HepG2 (cell line): ENCODE results near the gene SPAG9. TPM values are rescaled to one million over a fixed set of nuclear protein-coding genes. Genes with fewer than 3 reads are reported as not detected.
A peak's percentile ranks its signal among the peaks of the same experiment; 100 is the strongest.

Source experiments
- ADNP ChIP-seq: sonication (generic); formaldehyde crosslinking; IDR thresholded peaks from 2 replicates; pipeline ENCODE4 v1.4.0; 2020; ENCODE audit warnings: missing genetic modification reagents
- AKAP8 ChIP-seq: sonication (generic); formaldehyde crosslinking; IDR thresholded peaks from 2 replicates; pipeline ENCODE4 v1.5.1; 2020; ENCODE audit warnings: mild to moderate bottlenecking, missing genetic modification reagents
- ARID2 ChIP-seq: sonication (generic); formaldehyde crosslinking; IDR thresholded peaks from 2 replicates; pipeline ENCODE4 v1.8.1; 2022; ENCODE audit warnings: mild to moderate bottlenecking, missing genetic modification reagents, borderline replicate concordance
- BRD4 ChIP-seq: sonication (generic); formaldehyde crosslinking; IDR thresholded peaks from 2 replicates; pipeline ENCODE4 v1.4.0; 2020; ENCODE audit warnings: missing genetic modification reagents
- DBP ChIP-seq: sonication (generic); formaldehyde crosslinking; IDR thresholded peaks from 2 replicates; pipeline ENCODE4 v1.4.0; 2020; ENCODE audit warnings: missing genetic modification reagents; ENCODE audit errors: not compliant biosample characterization
- HIVEP1 ChIP-seq: sonication (generic); formaldehyde crosslinking; IDR thresholded peaks from 2 replicates; pipeline ENCODE4 v1.4.0; 2020; ENCODE audit warnings: mild to moderate bottlenecking, missing genetic modification reagents
- HOXA9 ChIP-seq: sonication (generic); formaldehyde crosslinking; IDR thresholded peaks from 2 replicates; pipeline ENCODE4 v1.8.1; 2022; ENCODE audit warnings: missing genetic modification reagents, mild to moderate bottlenecking, moderate library complexity, borderline replicate concordance
- IRF2 ChIP-seq: IDR thresholded peaks from 2 replicates; pipeline ENCODE4 v1.6.1; 2018; ENCODE audit warnings: missing genetic modification reagents, missing compliant biosample characterization
- MBD4 ChIP-seq: IDR thresholded peaks from 2 replicates; pipeline ENCODE4 v1.6.1; 2012; ENCODE audit warnings: low read length, inconsistent platforms, borderline replicate concordance
- MED13 ChIP-seq: sonication (generic); formaldehyde crosslinking; IDR thresholded peaks from 2 replicates; pipeline ENCODE4 v1.5.0; 2020; ENCODE audit warnings: missing genetic modification reagents
- NR3C1 ChIP-seq: sonication (generic); formaldehyde crosslinking; IDR thresholded peaks from 2 replicates; pipeline ENCODE4 v1.4.0; 2020; ENCODE audit warnings: missing genetic modification reagents
- SP2 ChIP-seq: sonication (generic); formaldehyde crosslinking; IDR thresholded peaks from 2 replicates; pipeline ENCODE4 v1.5.1; 2020; ENCODE audit warnings: mild to moderate bottlenecking, missing genetic modification reagents
- SRF ChIP-seq: IDR thresholded peaks from 2 replicates; pipeline ENCODE4 v1.6.1; 2011; ENCODE audit warnings: mild to moderate bottlenecking, low read depth, low read length, moderate library complexity
- ZFYVE20 ChIP-seq: sonication (generic); formaldehyde crosslinking; IDR thresholded peaks from 2 replicates; pipeline ENCODE4 v1.8.0; 2023; ENCODE audit warnings: low read depth, mild to moderate bottlenecking, moderate library complexity, missing genetic modification reagents, borderline replicate concordance
- ZNF138 ChIP-seq: sonication (generic); formaldehyde crosslinking; IDR thresholded peaks from 2 replicates; pipeline ENCODE4 v1.5.0; 2020; ENCODE audit warnings: mild to moderate bottlenecking, low read depth, missing genetic modification reagents
- ZNF264 ChIP-seq: sonication (generic); formaldehyde crosslinking; IDR thresholded peaks from 2 replicates; pipeline ENCODE4 v1.4.0; 2020; ENCODE audit warnings: missing genetic modification reagents
- ZNF660 ChIP-seq: sonication (generic); formaldehyde crosslinking; IDR thresholded peaks from 2 replicates; pipeline ENCODE4 v1.5.1; 2020; ENCODE audit warnings: mild to moderate bottlenecking, low read depth, missing genetic modification reagents, borderline replicate concordance
- ZUFSP ChIP-seq: sonication (generic); formaldehyde crosslinking; IDR thresholded peaks from 2 replicates; pipeline ENCODE4 v1.9.0; 2021; ENCODE audit warnings: missing genetic modification reagents, mild to moderate bottlenecking, borderline replicate concordance
- polyA plus RNA-seq, 8 experiments: library from polyadenylated mRNA; depleted of rRNA in 3 of 8; stranded (reverse) in 7 of 8; unstranded in 1 of 8; fragments of >200 nt; fragmentation: Illumina TruSeq in 4 of 8; extraction: Trizol in 4 of 8; gene quantifications; 2 replicates each; pipeline versions ENCODE4 v1.2.1 to v1.2.3, GENCODE V29; 2011 to 2016; ENCODE audit warnings: low read depth in 4 of 8, missing spikeins in 1 of 8, mixed read lengths in 1 of 8; ENCODE audit not compliant: insufficient read depth in 1 of 8
- total RNA-seq, 5 experiments: library from RNA; depleted of rRNA; stranded (reverse); fragments of >200 nt; fragmentation: Illumina TruSeq; extraction: Trizol; gene quantifications; 2 replicates each; pipeline ENCODE4 v1.2.3, GENCODE V29; 2016; ENCODE audit warnings: low read depth in 1 of 5
- TF ChIP-seq, protein P1 (sequence below): sonication (generic); formaldehyde crosslinking; IDR thresholded peaks from 2 replicates; pipeline ENCODE4 v1.5.0; 2020; ENCODE audit warnings: missing genetic modification reagents
- TF ChIP-seq, protein P2 (sequence below): sonication (generic); formaldehyde crosslinking; IDR thresholded peaks from 2 replicates; pipeline ENCODE4 v1.5.1; 2020; ENCODE audit warnings: missing genetic modification reagents, mild to moderate bottlenecking, borderline replicate concordance
- TF ChIP-seq, protein P3 (sequence below): sonication (generic); formaldehyde crosslinking; IDR thresholded peaks from 2 replicates; pipeline ENCODE4 v1.8.1; 2023; ENCODE audit warnings: mild to moderate bottlenecking, moderate library complexity, missing genetic modification reagents

The SPAG9 gene
- total and polyA plus RNA-seq, 2 of the 13 experiments (the other 11 are each of a cell fraction or from before 2014, with no cell fraction given), result 43.2 to 78.6 TPM

DNA sequence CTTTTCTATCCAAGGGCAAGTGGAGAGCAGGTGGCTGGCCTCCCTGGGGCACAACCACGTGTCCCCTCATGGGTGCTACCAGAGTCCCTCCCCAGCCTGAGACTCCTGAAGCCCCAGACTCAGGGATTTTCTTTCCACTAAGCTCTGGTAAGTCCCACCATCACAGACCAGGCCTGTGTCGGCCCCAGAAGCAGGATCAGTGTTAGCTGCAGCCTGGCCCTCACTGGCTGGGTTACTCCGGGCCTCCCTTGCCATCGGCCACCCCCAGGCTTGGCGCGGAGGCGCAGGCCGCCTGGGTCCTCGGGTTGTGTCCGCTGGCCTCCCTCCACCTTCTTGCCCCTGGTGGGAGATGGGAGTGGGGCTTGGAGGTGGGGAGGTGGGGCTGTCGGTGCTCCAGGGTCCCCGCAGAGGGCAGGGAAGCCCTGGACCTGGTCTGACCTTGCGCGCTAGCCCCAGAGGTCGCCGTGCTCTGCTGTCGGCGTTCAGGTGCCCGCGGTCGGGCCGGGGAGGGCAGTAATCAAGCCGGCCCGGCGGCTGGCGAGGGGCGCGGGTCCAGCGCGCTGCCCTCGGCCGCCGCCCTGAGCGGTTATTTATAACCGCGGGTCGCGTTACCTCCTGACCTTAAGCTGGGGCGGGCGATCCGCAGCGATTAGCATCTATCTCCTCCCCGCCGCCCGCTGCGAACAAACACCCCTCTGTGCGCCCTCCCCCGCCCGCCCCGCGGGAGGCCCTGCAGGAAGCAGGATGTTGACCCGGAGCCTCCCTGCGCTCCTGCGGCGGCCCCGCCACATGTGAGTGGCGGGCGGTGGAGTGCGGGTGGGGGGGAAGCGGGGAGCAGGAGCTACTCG, 176.4 kb downstream of the SPAG9 start (continued):
- TF ChIP-seq HIVEP1 (CRISPR knock-in tag), result peak; percentile 97
- TF ChIP-seq ADNP (CRISPR knock-in tag), result no peak
- TF ChIP-seq IRF2 (CRISPR knock-in tag), result peak; percentile 95
- no peak for TF ChIP-seq MBD4
- peak; percentile 84 for TF ChIP-seq ARID2 (CRISPR knock-in tag)
- peak; percentile 17; the same call in 1 of the 2 replicates for TF ChIP-seq AKAP8 (CRISPR knock-in tag)
- no peak for TF ChIP-seq SRF
- TF ChIP-seq, protein P1, sequence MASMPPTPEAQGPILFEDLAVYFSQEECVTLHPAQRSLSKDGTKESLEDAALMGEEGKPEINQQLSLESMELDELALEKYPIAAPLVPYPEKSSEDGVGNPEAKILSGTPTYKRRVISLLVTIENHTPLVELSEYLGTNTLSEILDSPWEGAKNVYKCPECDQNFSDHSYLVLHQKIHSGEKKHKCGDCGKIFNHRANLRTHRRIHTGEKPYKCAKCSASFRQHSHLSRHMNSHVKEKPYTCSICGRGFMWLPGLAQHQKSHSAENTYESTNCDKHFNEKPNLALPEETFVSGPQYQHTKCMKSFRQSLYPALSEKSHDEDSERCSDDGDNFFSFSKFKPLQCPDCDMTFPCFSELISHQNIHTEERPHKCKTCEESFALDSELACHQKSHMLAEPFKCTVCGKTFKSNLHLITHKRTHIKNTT (CRISPR knock-in tag), result peak; percentile 20; the same call in 1 of the 2 replicates
- no peak for TF ChIP-seq ZFYVE20 (CRISPR knock-in tag)
- TF ChIP-seq ZNF264 (CRISPR knock-in tag), result peak; percentile 37
- no peak for TF ChIP-seq ZUFSP (CRISPR knock-in tag)
- TF ChIP-seq SP2 (CRISPR knock-in tag), result no peak
- TF ChIP-seq NR3C1 (CRISPR knock-in tag), result 0 out of 2 replicates have a peak, but pooled peaks have one; percentile 36
- TF ChIP-seq ZNF138 (CRISPR knock-in tag), result no peak
- peak; percentile 99 for TF ChIP-seq MED13 (CRISPR knock-in tag)
- TF ChIP-seq BRD4 (CRISPR knock-in tag), result peak; percentile 82
- TF ChIP-seq, protein P2, sequence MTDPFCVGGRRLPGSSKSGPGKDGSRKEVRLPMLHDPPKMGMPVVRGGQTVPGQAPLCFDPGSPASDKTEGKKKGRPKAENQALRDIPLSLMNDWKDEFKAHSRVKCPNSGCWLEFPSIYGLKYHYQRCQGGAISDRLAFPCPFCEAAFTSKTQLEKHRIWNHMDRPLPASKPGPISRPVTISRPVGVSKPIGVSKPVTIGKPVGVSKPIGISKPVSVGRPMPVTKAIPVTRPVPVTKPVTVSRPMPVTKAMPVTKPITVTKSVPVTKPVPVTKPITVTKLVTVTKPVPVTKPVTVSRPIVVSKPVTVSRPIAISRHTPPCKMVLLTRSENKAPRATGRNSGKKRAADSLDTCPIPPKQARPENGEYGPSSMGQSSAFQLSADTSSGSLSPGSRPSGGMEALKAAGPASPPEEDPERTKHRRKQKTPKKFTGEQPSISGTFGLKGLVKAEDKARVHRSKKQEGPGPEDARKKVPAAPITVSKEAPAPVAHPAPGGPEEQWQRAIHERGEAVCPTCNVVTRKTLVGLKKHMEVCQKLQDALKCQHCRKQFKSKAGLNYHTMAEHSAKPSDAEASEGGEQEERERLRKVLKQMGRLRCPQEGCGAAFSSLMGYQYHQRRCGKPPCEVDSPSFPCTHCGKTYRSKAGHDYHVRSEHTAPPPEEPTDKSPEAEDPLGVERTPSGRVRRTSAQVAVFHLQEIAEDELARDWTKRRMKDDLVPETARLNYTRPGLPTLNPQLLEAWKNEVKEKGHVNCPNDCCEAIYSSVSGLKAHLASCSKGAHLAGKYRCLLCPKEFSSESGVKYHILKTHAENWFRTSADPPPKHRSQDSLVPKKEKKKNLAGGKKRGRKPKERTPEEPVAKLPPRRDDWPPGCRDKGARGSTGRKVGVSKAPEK (CRISPR knock-in tag), result 0 out of 2 replicates have a peak, but pooled peaks have one; percentile 32
- peak; percentile 39 for TF ChIP-seq DBP (CRISPR knock-in tag)
- peak; percentile 81 for TF ChIP-seq HOXA9 (CRISPR knock-in tag)
- no peak; the same call in 1 of the 2 replicates for TF ChIP-seq ZNF660 (CRISPR knock-in tag)
- TF ChIP-seq, protein P3, sequence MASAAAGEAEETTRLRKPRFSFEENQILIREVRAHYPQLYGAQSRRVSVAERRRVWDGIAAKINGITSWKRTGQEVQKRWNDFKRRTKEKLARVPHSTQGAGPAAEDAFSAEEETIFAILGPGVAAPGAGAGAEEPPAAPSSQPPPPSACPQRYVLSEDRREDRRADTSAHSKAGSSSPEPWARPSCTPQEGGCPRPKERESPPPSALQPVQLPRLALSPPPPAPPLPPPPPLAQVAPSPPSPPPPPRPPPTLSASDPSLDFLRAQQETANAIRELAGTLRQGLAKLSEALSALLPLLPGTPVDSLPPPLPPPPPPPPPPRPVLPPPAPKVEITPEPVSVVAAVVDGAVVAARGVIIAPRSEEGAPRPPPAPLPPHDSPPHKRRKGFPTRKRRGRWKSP, result peak; percentile 86; the same call in 1 of the 2 replicates
